ENCODE measurements around the gene CFDP1.

CFDP1 gene

GRCh38 chr16:75246504-75247205, 186.6 kb downstream of the CFDP1 start:
- no peak for DNase-seq

- no peak for DNase-seq
Measured at GRCh38 chr16:75244844-75245758, 188.2 kb downstream of the CFDP1 start.

- no peak for DNase-seq
Measured at GRCh38 chr16:75244225-75244809, 189.0 kb downstream of the CFDP1 start.

Data from activated gamma-delta T cell treated with Interleukin-2 at 50 U/mL for 16 hours (primary cell).